MM.1S (cell line): ENCODE measurements around the gene KCNIP4.

Experiments used
- CTCF ChIP-seq: fragments of 300-600 bp; sonication (generic); IDR thresholded peaks from 2 replicates; pipeline ENCODE4 v1.5.1; 2016; ENCODE audit warnings: antibody characterized with exemption, low read length, mixed read lengths
- EZH2 ChIP-seq: fragments of 300-600 bp; sonication (generic); optimal IDR thresholded peaks from 2 replicates; pipeline ENCODE3; 2017; ENCODE audit warnings: low read depth, mild to moderate bottlenecking, antibody characterized with exemption, low read length, mixed read lengths

GRCh38 chr4:21973850-21974249, 25.3 kb upstream of the KCNIP4 start:
- TF ChIP-seq EZH2 = no peak
- TF ChIP-seq CTCF = no peak
